Measurements from ENCODE around the gene PSME2. TPM values are rescaled to one million over a fixed set of nuclear protein-coding genes. Genes with fewer than 3 reads are reported as not detected.

Gene PSME2
- total and polyA plus RNA-seq, 2 of the 13 experiments (the other 11 are each of a cell fraction or from before 2014, with no cell fraction given), result 332 to 716 TPM

DNA sequence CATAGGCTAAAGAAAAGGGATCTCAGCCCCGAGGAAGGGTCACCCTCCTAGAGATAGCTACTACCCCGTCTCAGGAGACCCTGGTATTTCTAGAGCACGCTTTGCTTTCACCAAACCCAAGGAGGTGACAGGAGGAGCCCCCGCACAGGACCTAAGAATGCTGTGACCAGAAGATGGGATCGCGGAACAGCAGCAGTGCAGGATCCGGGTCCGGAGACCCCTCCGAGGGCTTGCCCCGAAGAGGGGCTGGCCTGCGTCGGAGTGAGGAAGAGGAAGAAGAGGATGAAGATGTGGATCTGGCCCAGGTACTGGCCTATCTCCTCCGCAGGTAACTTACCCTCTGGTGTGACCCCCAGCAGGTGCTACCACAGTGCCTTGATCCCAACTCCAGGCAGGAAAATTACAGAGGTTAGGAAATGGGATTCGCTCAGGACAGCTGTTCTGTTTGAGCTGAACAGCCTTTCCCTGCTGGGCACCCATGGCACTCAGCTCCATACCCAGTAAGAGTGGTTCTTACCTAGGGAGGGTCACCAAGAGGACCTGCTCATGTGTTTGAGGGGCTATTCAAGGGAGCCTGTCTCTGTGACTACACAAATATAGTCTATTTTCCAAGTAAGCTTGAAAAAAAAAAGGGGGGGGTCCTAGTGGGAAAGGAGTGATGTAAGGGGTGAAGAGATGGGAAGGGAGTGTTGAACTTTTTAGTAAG, 30.8 kb downstream of the PSME2 start (continued):
- TF ChIP-seq, protein P1, sequence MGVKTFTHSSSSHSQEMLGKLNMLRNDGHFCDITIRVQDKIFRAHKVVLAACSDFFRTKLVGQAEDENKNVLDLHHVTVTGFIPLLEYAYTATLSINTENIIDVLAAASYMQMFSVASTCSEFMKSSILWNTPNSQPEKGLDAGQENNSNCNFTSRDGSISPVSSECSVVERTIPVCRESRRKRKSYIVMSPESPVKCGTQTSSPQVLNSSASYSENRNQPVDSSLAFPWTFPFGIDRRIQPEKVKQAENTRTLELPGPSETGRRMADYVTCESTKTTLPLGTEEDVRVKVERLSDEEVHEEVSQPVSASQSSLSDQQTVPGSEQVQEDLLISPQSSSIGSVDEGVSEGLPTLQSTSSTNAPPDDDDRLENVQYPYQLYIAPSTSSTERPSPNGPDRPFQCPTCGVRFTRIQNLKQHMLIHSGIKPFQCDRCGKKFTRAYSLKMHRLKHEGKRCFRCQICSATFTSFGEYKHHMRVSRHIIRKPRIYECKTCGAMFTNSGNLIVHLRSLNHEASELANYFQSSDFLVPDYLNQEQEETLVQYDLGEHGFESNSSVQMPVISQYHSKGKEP (CRISPR knock-in tag; IDR thresholded peaks at IDR 0.05), result no peak
- TF ChIP-seq EP300 (IDR thresholded peaks at IDR 0.05; ENCODE audit: low read depth in 2 of 2, low read length in 2 of 2), result no peak
- peak; percentile 3; the same call in 1 of the 2 replicates for TF ChIP-seq EP300 (CRISPR knock-in tag; IDR thresholded peaks at IDR 0.05; ENCODE audit: borderline replicate concordance)
- peak; percentile 92; the same call in 1 of the 2 replicates for TF ChIP-seq DNMT1 (CRISPR knock-in tag; IDR thresholded peaks at IDR 0.05)
- TF ChIP-seq, protein P2, sequence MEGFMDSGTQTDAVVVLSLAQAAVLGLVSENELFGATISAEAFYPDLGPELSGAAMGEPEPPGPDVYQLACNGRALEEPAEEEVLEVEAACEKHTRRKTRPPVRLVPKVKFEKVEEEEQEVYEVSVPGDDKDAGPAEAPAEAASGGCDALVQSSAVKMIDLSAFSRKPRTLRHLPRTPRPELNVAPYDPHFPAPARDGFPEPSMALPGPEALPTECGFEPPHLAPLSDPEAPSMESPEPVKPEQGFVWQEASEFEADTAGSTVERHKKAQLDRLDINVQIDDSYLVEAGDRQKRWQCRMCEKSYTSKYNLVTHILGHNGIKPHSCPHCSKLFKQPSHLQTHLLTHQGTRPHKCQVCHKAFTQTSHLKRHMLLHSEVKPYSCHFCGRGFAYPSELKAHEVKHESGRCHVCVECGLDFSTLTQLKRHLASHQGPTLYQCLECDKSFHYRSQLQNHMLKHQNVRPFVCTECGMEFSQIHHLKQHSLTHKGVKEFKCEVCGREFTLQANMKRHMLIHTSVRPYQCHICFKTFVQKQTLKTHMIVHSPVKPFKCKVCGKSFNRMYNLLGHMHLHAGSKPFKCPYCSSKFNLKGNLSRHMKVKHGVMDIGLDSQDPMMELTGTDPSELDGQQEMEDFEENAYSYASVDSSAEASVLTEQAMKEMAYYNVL (CRISPR knock-in tag; IDR thresholded peaks at IDR 0.05; ENCODE audit: borderline replicate concordance), result no peak
- TF ChIP-seq ZSCAN30 (CRISPR knock-in tag; IDR thresholded peaks at IDR 0.05), result no peak
- TF ChIP-seq ZNF713 (CRISPR knock-in tag; IDR thresholded peaks at IDR 0.05), result 0 out of 2 replicates have a peak, but pooled peaks have one; percentile 64
- no peak; the same call in 1 of the 2 replicates for TF ChIP-seq KDM4B (CRISPR knock-in tag; IDR thresholded peaks at IDR 0.05)
- no peak for TF ChIP-seq ZNF609 (CRISPR knock-in tag; IDR thresholded peaks at IDR 0.05; ENCODE audit: borderline replicate concordance)
- 0 out of 2 replicates have a peak, but pooled peaks have one; percentile 8 for TF ChIP-seq BORCS8-MEF2B (CRISPR knock-in tag; IDR thresholded peaks at IDR 0.05)
- no peak for TF ChIP-seq ZNF138 (CRISPR knock-in tag; IDR thresholded peaks at IDR 0.05; ENCODE audit: low read depth)
- TF ChIP-seq, protein P3, sequence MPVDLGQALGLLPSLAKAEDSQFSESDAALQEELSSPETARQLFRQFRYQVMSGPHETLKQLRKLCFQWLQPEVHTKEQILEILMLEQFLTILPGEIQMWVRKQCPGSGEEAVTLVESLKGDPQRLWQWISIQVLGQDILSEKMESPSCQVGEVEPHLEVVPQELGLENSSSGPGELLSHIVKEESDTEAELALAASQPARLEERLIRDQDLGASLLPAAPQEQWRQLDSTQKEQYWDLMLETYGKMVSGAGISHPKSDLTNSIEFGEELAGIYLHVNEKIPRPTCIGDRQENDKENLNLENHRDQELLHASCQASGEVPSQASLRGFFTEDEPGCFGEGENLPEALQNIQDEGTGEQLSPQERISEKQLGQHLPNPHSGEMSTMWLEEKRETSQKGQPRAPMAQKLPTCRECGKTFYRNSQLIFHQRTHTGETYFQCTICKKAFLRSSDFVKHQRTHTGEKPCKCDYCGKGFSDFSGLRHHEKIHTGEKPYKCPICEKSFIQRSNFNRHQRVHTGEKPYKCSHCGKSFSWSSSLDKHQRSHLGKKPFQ (CRISPR knock-in tag; IDR thresholded peaks at IDR 0.05; ENCODE audit: insufficient replicate concordance), result no peak
- peak; percentile 21; the same call in 1 of the 2 replicates for TF ChIP-seq HBP1 (CRISPR knock-in tag; IDR thresholded peaks at IDR 0.05; ENCODE audit: low read depth)
- no peak for TF ChIP-seq TGIF2 (CRISPR knock-in tag; IDR thresholded peaks at IDR 0.05)
- TF ChIP-seq TFAP4 (IDR thresholded peaks at IDR 0.05; ENCODE audit: borderline replicate concordance, low read depth), result peak; percentile 57; the same call in 1 of the 2 replicates
